Mesendoderm (in vitro differentiated cells): ENCODE measurements around the gene ZC3H7B.

Source experiments
- DNase-seq: peaks from one replicate; pipeline ENCODE4 v3.0.0; 2013
- H2AK5ac ChIP-seq: 2 replicates; pipeline ENCODE4 v1.6.1; 2013; ENCODE audit warnings: low read length, inconsistent platforms
- H2BK120ac ChIP-seq: 2 replicates; pipeline ENCODE4 v1.6.1; 2013; ENCODE audit warnings: low read depth, mild to moderate bottlenecking, low read length, moderate library complexity, mixed read lengths
- H2BK15ac ChIP-seq: replicated peaks from 2 replicates; pipeline ENCODE4 v1.6.1; 2013; ENCODE audit warnings: low read depth, mild to moderate bottlenecking, moderate library complexity
- H2BK5ac ChIP-seq: 2 replicates; pipeline ENCODE4 v1.6.1; 2013; ENCODE audit warnings: low read length, inconsistent platforms
- H3K18ac ChIP-seq: 2 replicates; pipeline ENCODE4 v1.6.1; 2013; ENCODE audit warnings: mild to moderate bottlenecking, low read length, mixed read lengths
- H3K23ac ChIP-seq: one replicate; pipeline ENCODE4 v1.6.1; 2013; ENCODE audit warnings: low read length
- H3K27ac ChIP-seq: 2 replicates; pipeline ENCODE4 v1.5.1; 2013; ENCODE audit warnings: low read depth, mild to moderate bottlenecking, inconsistent platforms, low read length, moderate library complexity
- H3K27me3 ChIP-seq: 2 replicates; pipeline ENCODE4 v1.6.1; 2013; ENCODE audit warnings: low read length, control low read depth, mild to moderate bottlenecking, inconsistent platforms; ENCODE audit not compliant: insufficient read depth, poor library complexity
- H3K36me3 ChIP-seq: 2 replicates; pipeline ENCODE4 v1.6.1; 2013; ENCODE audit warnings: low read length, inconsistent platforms; ENCODE audit not compliant: control insufficient read depth, insufficient read depth
- H3K4ac ChIP-seq: one replicate; pipeline ENCODE4 v1.6.1; 2013; ENCODE audit warnings: low read depth, mild to moderate bottlenecking, low read length, moderate library complexity
- H3K4me1 ChIP-seq: 2 replicates; pipeline ENCODE4 v1.6.1; 2013; ENCODE audit warnings: low read depth, low read length, inconsistent platforms; ENCODE audit not compliant: control insufficient read depth
- H3K4me2 ChIP-seq: 2 replicates; pipeline ENCODE4 v1.6.1; 2013; ENCODE audit warnings: low read length
- H3K4me3 ChIP-seq: 2 replicates; pipeline ENCODE4 v1.5.1; 2013; ENCODE audit warnings: mild to moderate bottlenecking, low read length
- H3K56ac ChIP-seq: one replicate; pipeline ENCODE4 v1.6.1; 2013; ENCODE audit warnings: low read length
- H3K79me1 ChIP-seq: 2 replicates; pipeline ENCODE4 v1.6.1; 2013; ENCODE audit warnings: low read length, inconsistent platforms
- H3K79me2 ChIP-seq: 2 replicates; pipeline ENCODE4 v1.6.1; 2013; ENCODE audit warnings: mild to moderate bottlenecking, low read length; ENCODE audit not compliant: control insufficient read depth, insufficient read depth
- H3K9ac ChIP-seq: 2 replicates; pipeline ENCODE4 v1.6.1; 2013; ENCODE audit warnings: low read length, inconsistent platforms
- H4K5ac ChIP-seq: one replicate; pipeline ENCODE4 v1.6.1; 2013; ENCODE audit warnings: low read length
- H4K8ac ChIP-seq: one replicate; pipeline ENCODE4 v1.6.1; 2013; ENCODE audit warnings: low read depth, mild to moderate bottlenecking, control low read depth, low read length, moderate library complexity
- WGBS: extraction: QIAGEN DNeasy Blood & Tissue Kit; methylation state at CpG from one replicate; pipeline ENCODE4 v1.1.7; 2013; ENCODE audit warnings: low lambda C conversion rate, missing lambda C conversion rate; ENCODE audit not compliant: insufficient coverage; ENCODE audit errors: extremely low coverage; 5-methylcytosine and 5-hydroxymethylcytosine counted together

The ZC3H7B gene

DNA sequence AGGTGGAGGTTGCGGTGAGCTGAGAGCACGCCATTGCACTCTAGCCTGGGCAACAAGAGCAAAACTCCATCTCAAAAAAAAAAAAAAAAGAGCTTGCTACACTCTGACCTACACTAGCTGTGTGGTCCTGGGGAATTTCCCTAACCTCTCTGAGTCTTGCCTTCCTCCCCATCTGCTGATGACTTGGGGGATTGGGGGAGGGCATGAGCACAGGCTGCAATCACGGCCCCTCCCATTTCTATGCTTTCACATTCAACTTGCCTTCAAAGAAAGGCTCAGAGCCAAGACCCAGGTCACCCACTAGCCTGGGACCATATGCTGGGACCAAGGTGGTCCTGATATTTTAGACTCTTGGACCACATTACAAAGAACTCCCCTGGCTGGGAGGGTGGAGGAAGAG, 40.7 kb downstream of the ZC3H7B start:
- H3K36me3 ChIP-seq, result peaks cover 5% of the 10 kb centered on the region
- no peak overlapping the region for H3K9ac ChIP-seq
- H3K27me3 ChIP-seq, result no peaks in the 10 kb centered on the region
- H3K4me1 ChIP-seq, result no peaks in the 10 kb centered on the region
- WGBS, result no CpG with 5 or more reads among the region's 3 CpGs
- H3K18ac ChIP-seq, result no peak overlapping the region
- no peak overlapping the region for H3K23ac ChIP-seq
- H2BK5ac ChIP-seq, result no peak overlapping the region
- no peak overlapping the region for H2AK5ac ChIP-seq
- H4K8ac ChIP-seq, result no peak overlapping the region
- no peak overlapping the region for H3K4me2 ChIP-seq
- H3K79me2 ChIP-seq, result no peaks in the 10 kb centered on the region
- H3K4ac ChIP-seq, result no peak overlapping the region
- H3K79me1 ChIP-seq, result no peaks in the 10 kb centered on the region
- no peak overlapping the region for H4K5ac ChIP-seq
- no peak overlapping the region for H3K56ac ChIP-seq
- H3K27ac ChIP-seq, result no peak overlapping the region
- no peak for DNase-seq
- no peak overlapping the region for H2BK120ac ChIP-seq
- H3K4me3 ChIP-seq, result no peak overlapping the region
- no peak overlapping the region for H2BK15ac ChIP-seq

DNA sequence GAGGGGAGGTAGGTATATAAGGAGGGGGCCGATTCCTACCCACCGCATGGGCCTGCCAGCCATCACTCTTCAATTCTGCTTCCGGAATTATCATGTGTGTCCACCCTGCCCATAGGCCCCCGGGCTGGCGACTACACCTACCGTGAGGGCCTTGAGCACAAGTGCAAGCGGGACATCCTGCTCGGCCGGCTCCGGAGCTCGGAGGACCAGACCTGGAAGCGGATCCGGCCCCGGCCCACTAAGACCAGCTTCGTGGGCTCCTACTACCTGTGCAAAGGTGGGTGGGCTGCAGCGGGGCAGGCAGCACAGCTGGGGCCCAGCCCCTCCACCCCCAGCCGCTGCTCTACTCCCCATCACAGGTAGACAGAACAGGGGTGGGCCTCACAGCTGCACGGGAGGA, 42.0 kb downstream of the ZC3H7B start:
- peaks cover 8% of the 10 kb centered on the region for H3K36me3 ChIP-seq
- H3K27ac ChIP-seq, result no peak overlapping the region

DNA sequence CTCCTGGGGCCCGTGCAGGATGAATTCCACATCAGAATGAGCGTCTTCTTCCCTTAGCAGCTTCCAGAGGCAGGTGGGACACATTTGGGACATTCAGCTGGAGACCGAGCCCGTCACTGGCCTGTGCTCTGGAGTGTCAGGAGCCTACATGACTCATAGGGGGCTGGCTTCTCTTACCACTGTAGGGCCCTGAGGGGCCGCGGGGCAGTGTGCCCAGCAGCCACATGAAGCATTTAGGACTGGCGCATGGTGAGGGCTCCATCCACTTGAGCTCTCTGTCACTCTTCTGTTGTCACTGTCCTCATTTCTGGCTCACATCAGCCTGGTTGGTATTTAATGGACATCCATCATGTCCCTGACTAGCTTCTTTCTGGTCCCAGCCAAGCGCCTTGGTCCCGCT, 42.4 kb downstream of the ZC3H7B start:
- Histone ChIP-seq H3K23ac (no peak overlapping the region), H2BK120ac (no peak overlapping the region), H3K79me2 (no peaks in the 10 kb centered on the region), H4K5ac (no peak overlapping the region), H3K4me3 (no peak overlapping the region), H3K4me2 (no peak overlapping the region), H4K8ac (no peak overlapping the region), H3K18ac (no peak overlapping the region), H3K27me3 (no peaks in the 10 kb centered on the region), H3K4me1 (no peaks in the 10 kb centered on the region), H3K9ac (no peak overlapping the region), H2BK15ac (no peak overlapping the region), H3K27ac (no peak overlapping the region), H2AK5ac (no peak overlapping the region), H3K56ac (no peak overlapping the region), H3K4ac (no peak overlapping the region), H3K79me1 (no peaks in the 10 kb centered on the region), H2BK5ac (no peak overlapping the region), H3K36me3 (peaks cover 8% of the 10 kb centered on the region)
- no peak for DNase-seq
- no CpG with 5 or more reads among the region's 9 CpGs for WGBS

More for the DNA sequence above, 42.0 kb downstream of the ZC3H7B start:
- Histone ChIP-seq H2BK5ac (no peak overlapping the region), H3K4me2 (no peak overlapping the region), H3K79me1 (no peaks in the 10 kb centered on the region), H3K79me2 (no peaks in the 10 kb centered on the region), H3K27me3 (no peaks in the 10 kb centered on the region), H3K4me3 (no peak overlapping the region), H4K5ac (no peak overlapping the region), H2AK5ac (no peak overlapping the region), H3K56ac (no peak overlapping the region), H3K4ac (no peak overlapping the region), H3K23ac (no peak overlapping the region), H2BK120ac (no peak overlapping the region), H4K8ac (no peak overlapping the region), H2BK15ac (no peak overlapping the region), H3K4me1 (no peaks in the 10 kb centered on the region), H3K9ac (no peak overlapping the region), H3K18ac (no peak overlapping the region)
- WGBS, result no CpG with 5 or more reads among the region's 18 CpGs
- DNase-seq, result no peak

DNA sequence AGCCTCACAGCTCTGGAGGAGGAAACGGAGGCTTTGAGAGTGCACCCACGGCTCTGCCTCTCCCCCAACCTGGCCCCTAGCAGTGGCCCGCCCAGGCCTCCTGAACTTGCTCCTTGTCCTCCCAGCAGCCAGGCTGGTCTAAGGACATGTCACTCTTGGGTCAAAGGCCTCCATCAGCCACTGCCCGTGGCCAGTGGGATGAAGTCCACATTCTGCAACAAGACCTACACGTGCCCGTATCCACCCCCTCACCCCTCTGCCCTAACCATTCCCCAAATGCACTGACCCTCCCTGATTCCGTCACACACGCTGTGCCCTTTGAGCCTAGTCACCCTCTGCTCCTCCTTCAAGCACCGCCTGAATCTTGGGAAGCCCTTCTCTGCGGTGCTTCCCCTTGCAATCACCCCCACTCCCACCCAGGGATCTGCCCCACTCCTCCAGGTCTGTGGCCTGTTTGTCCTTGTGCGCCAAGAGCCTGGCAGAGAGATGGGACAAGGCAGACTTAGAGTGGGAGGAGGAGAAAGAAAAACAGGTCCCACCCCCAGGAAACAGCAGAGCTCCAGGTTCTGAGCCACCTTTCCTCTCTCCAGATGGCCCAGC, 43.0 kb downstream of the ZC3H7B start:
- Histone ChIP-seq H3K4me2 (no peak overlapping the region), H3K27ac (no peak overlapping the region), H3K36me3 (peaks cover 8% of the 10 kb centered on the region), H2BK120ac (no peak overlapping the region), H3K4me3 (no peak overlapping the region), H3K18ac (no peak overlapping the region), H4K5ac (no peak overlapping the region), H4K8ac (no peak overlapping the region), H2AK5ac (no peak overlapping the region), H2BK15ac (no peak overlapping the region), H3K56ac (no peak overlapping the region), H2BK5ac (no peak overlapping the region), H3K4me1 (no peaks in the 10 kb centered on the region), H3K23ac (no peak overlapping the region), H3K79me1 (no peaks in the 10 kb centered on the region), H3K79me2 (no peaks in the 10 kb centered on the region), H3K9ac (no peak overlapping the region), H3K27me3 (no peaks in the 10 kb centered on the region), H3K4ac (no peak overlapping the region)
- DNase-seq, result no peak
- WGBS, result no CpG with 5 or more reads among the region's 11 CpGs

DNA sequence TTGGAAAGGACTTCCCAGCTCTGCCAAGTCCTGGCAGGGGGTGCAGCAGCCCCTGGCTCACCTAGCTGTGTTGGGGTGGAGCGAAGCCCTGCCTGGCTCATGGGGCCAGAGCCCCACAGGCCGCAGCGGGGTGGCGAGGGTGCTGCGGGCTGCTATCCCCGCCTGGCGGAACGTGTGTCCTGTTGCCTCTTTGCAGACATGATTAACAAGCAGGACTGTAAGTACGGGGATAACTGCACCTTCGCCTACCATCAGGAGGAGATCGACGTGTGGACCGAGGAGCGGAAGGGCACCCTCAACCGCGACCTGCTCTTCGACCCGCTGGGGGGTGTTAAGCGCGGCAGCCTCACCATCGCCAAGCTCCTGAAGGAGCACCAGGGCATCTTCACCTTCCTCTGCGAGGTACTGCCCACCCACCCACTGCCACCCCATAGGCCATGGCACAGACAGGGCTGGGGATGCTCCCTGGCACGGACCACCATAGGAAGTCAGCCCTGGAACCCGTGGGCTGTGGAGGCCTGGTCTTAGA, 44.5 kb downstream of the ZC3H7B start:
- H3K4me3 ChIP-seq, result no peak overlapping the region
- no peaks in the 10 kb centered on the region for H3K4me1 ChIP-seq
- no peak overlapping the region for H3K4me2 ChIP-seq
- H3K56ac ChIP-seq, result no peak overlapping the region
- no peak overlapping the region for H2AK5ac ChIP-seq
- H3K27me3 ChIP-seq, result no peaks in the 10 kb centered on the region
- no CpG with 5 or more reads among the region's 24 CpGs for WGBS
- H2BK15ac ChIP-seq, result no peak overlapping the region
- H4K8ac ChIP-seq, result no peak overlapping the region
- H3K36me3 ChIP-seq, result peaks cover 8% of the 10 kb centered on the region
- DNase-seq, result no peak
- no peak overlapping the region for H3K23ac ChIP-seq
- no peaks in the 10 kb centered on the region for H3K79me1 ChIP-seq
- H2BK120ac ChIP-seq, result no peak overlapping the region
- no peak overlapping the region for H3K27ac ChIP-seq
- H3K79me2 ChIP-seq, result no peaks in the 10 kb centered on the region
- H2BK5ac ChIP-seq, result no peak overlapping the region
- H3K9ac ChIP-seq, result no peak overlapping the region
- no peak overlapping the region for H3K18ac ChIP-seq
- no peak overlapping the region for H3K4ac ChIP-seq
- no peak overlapping the region for H4K5ac ChIP-seq
